ENCODE data around the gene RSPH10B2. TPM values are rescaled to one million over a fixed set of nuclear protein-coding genes. Genes with fewer than 3 reads are reported as not detected.
"Not testable (repeated sequence)": the region's sequence is repeated elsewhere in the genome, so short reads cannot be mapped to it uniquely, and the experiment has no call there.

Gene RSPH10B2
- under 1 TPM; 0.36 to 0.78 TPM for total RNA-seq

GRCh38 chr7:6753964-6754363 is at the start of gene RSPH10B2:
Gene RSPH10B2 (plus strand): TSS chr7:6754103. CDS start chr7:6757678, 3,575 bp downstream.
- CTCF ChIA-PET, POLR2A ChIA-PET: not testable (repeated sequence)

GRCh38 chr7:6705959-6706665 is 47.8 kb upstream of the RSPH10B2 start:
- ChIA-PET CTCF (no interaction called here), POLR2A (no interaction called here)

- ChIA-PET CTCF (no interaction called here), POLR2A (interaction anchor here (0.5 kb wide), 1 partner anchor 98 kb away, joined by 5 read pairs; no protein-coding TSS in a partner anchor)
Measured at GRCh38 chr7:6706666-6707407, 47.1 kb upstream of the RSPH10B2 start, which contains the start of gene ZNF12. Gene ZNF12 (minus strand): TSS chr7:6706947. CDS start chr7:6705173, 1,774 bp downstream.

GRCh38 chr7:6708304-6708703 is 45.6 kb upstream of the RSPH10B2 start:
- POLR2A ChIA-PET, result no interaction called here
- CTCF ChIA-PET, result no interaction called here

- POLR2A ChIA-PET, result no interaction called here
- CTCF ChIA-PET, result no interaction called here
Measured at GRCh38 chr7:6709808-6710207, 44.1 kb upstream of the RSPH10B2 start.

- POLR2A ChIA-PET, result interaction anchor here (0.8 kb wide), 1 partner anchor 189 kb away, joined by 4 read pairs; no protein-coding TSS in a partner anchor
- CTCF ChIA-PET, result no interaction called here
Measured at GRCh38 chr7:6714360-6714759, 39.5 kb upstream of the RSPH10B2 start.

GRCh38 chr7:6715898-6716297 is 38.0 kb upstream of the RSPH10B2 start:
- POLR2A ChIA-PET, CTCF ChIA-PET: not testable (repeated sequence)

GRCh38 chr7:6718124-6718523 is 35.8 kb upstream of the RSPH10B2 start:
- POLR2A ChIA-PET, result no interaction called here
- CTCF ChIA-PET, result no interaction called here

- CTCF ChIA-PET, POLR2A ChIA-PET: not testable (repeated sequence)
Measured at GRCh38 chr7:6724351-6724750, 29.6 kb upstream of the RSPH10B2 start.

- ChIA-PET CTCF (no interaction called here), POLR2A (no interaction called here)
Measured at GRCh38 chr7:6725003-6725402, 28.9 kb upstream of the RSPH10B2 start.

- CTCF ChIA-PET, result interaction anchor here (0.7 kb wide), 1 partner anchor 216 kb away, joined by 3 read pairs; no protein-coding TSS in a partner anchor
- POLR2A ChIA-PET, result not testable (repeated sequence)
Measured at GRCh38 chr7:6726341-6726740, 27.6 kb upstream of the RSPH10B2 start.

GRCh38 chr7:6727663-6728062 is 26.2 kb upstream of the RSPH10B2 start:
- ChIA-PET CTCF (no interaction called here), POLR2A (no interaction called here)

GRCh38 chr7:6728893-6729491 is 24.9 kb upstream of the RSPH10B2 start:
- CTCF ChIA-PET, result interaction anchor here (0.6 to 0.9 kb wide), 2 partner anchors 137 to 1244 kb away, joined by 3 read pairs; no protein-coding TSS in a partner anchor
- POLR2A ChIA-PET, result not testable (repeated sequence)

- ChIA-PET CTCF (interaction anchor here (0.9 kb wide), 1 partner anchor 138 kb away, joined by 3 read pairs; no protein-coding TSS in a partner anchor), POLR2A (no interaction called here)
Measured at GRCh38 chr7:6729492-6730342, 24.2 kb upstream of the RSPH10B2 start.

- ChIA-PET CTCF (no interaction called here), POLR2A (no interaction called here)
Measured at GRCh38 chr7:6730343-6730633, 23.6 kb upstream of the RSPH10B2 start.

GRCh38 chr7:6738415-6738814 is 15.5 kb upstream of the RSPH10B2 start:
- POLR2A ChIA-PET, result not testable (repeated sequence)

GRCh38 chr7:6744410-6745100 is 9.3 kb upstream of the RSPH10B2 start:
- POLR2A ChIA-PET, result interaction anchor here (0.7 kb wide), 1 partner anchor 154 kb away, joined by 4 read pairs; no protein-coding TSS in a partner anchor

More at GRCh38 chr7:6738415-6738814, 15.5 kb upstream of the RSPH10B2 start:
- CTCF ChIA-PET, result not testable (repeated sequence)

GRCh38 chr7:6749335-6749734 is 4.6 kb upstream of the RSPH10B2 start:
- CTCF ChIA-PET, result not testable (repeated sequence)

More at GRCh38 chr7:6744410-6745100, 9.3 kb upstream of the RSPH10B2 start:
- CTCF ChIA-PET, result not testable (repeated sequence)

GRCh38 chr7:6750173-6750572 is 3.7 kb upstream of the RSPH10B2 start:
- POLR2A ChIA-PET, CTCF ChIA-PET: not testable (repeated sequence)

More at GRCh38 chr7:6749335-6749734, 4.6 kb upstream of the RSPH10B2 start:
- POLR2A ChIA-PET, result not testable (repeated sequence)
